NCI-H2171 treated with DMSO at 0.1 percent for 48 hours (cell line): ENCODE results near the gene MAGEB17.

Source experiments
- DNase-seq: peaks from one replicate; lab custom pipeline; 2025; lab: John Stamatoyannopoulos, UW

Gene MAGEB17

DNA sequence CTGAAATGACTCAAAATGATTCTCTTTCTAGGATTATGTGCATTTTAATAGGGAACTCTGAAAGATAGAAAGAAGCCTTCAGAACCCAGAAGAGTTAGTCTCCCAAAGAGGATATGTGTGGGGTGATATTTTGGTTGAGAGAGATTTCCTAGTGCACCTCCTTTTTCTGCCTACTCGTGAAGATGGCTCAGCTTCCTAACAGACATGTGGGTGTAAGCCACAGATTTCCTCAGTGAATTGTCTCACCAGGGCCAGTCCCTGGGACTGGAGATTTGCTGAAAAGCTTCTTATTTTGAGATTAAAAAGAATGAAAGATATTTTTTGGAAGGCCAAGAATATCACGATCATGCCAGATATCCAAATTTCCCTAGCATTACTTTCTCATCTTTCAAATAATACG is 42.8 kb downstream of the MAGEB17 start:
- no peak for DNase-seq

DNA sequence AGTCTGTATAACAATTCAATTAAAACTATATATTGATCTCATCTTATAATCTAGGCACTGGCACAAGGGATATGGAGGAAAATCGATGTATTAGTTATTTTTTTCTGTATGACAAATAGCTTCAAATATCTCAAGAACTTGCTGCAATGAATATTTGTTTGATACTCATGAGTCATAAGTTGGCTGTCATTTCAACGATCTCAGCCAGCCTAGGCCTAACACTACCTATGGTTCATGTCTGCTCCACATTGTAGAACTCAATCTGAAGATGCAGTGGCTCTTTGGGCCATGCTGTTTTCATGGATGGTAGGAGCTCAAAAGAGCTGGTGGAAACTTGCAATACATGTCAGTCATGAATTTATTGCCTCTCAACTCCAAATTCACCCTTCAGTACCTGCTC is 44.7 kb downstream of the MAGEB17 start:
- DNase-seq = no peak

DNA sequence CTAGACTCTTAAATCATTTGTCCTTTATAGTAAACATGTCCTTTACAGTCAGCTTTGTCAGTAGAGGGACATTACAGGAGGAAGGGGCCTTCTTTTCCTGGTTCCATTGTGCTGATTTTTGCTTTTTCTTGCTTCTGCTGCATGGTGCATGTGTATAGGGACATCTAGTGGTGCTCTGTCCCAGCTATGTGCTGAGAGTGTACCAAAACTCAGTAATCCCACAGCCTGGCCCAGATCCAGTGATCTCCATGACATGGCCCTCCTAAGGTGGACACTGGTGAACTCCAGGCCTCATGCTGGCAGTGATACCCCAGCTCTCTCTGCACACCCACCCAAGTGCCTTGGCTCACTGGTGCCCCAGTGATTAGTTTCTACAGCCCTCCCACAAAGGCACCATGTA is 45.2 kb downstream of the MAGEB17 start:
- no peak for DNase-seq

- no peak for DNase-seq
These were observed 46.7 kb downstream of the MAGEB17 start for GRCh38 chrX:16213961-16214360.

GRCh38 chrX:16215660-16216059 is 48.4 kb downstream of the MAGEB17 start:
- no peak for DNase-seq
